H9 (cell line): ENCODE data around the gene COMMD4. TPM values are rescaled to one million over a fixed set of nuclear protein-coding genes. Genes with fewer than 3 reads are reported as not detected.

Experiments
- DNase-seq: peaks from one replicate; pipeline ENCODE4 v3.0.0-alpha.2; 2017
- H2AFZ ChIP-seq: one replicate; pipeline ENCODE4 v1.6.1; 2013; ENCODE audit warnings: mild to moderate bottlenecking, low read length, control low read depth, moderate library complexity
- H2AK5ac ChIP-seq: 2 replicates; pipeline ENCODE4 v1.6.1; 2013; ENCODE audit warnings: low read length, control low read depth, mixed read lengths; ENCODE audit not compliant: insufficient read length
- H2BK120ac ChIP-seq: one replicate; pipeline ENCODE4 v1.6.1; 2013; ENCODE audit warnings: low read depth, mild to moderate bottlenecking, low read length, control low read depth, inconsistent platforms; ENCODE audit not compliant: poor library complexity, severe bottlenecking
- H2BK12ac ChIP-seq: 2 replicates; pipeline ENCODE4 v1.6.1; 2013; ENCODE audit warnings: low read length, control low read depth, mixed read lengths, low read depth; ENCODE audit not compliant: insufficient read length
- H2BK15ac ChIP-seq: 2 replicates; pipeline ENCODE4 v1.6.1; 2013; ENCODE audit warnings: low read depth, low read length, control low read depth
- H2BK20ac ChIP-seq: one replicate; pipeline ENCODE4 v1.6.1; 2013; ENCODE audit warnings: low read depth, mild to moderate bottlenecking, low read length, control low read depth, inconsistent platforms; ENCODE audit not compliant: poor library complexity, severe bottlenecking
- H2BK5ac ChIP-seq: 2 replicates; pipeline ENCODE4 v1.6.1; 2013; ENCODE audit warnings: low read length, control low read depth, mixed read lengths; ENCODE audit not compliant: insufficient read length
- H3K14ac ChIP-seq: 2 replicates; pipeline ENCODE4 v1.6.1; 2013; ENCODE audit warnings: low read length, control low read depth; ENCODE audit not compliant: insufficient read depth
- H3K18ac ChIP-seq: 2 replicates; pipeline ENCODE4 v1.6.1; 2013; ENCODE audit warnings: low read depth, mild to moderate bottlenecking, mixed read lengths, low read length, control low read depth; ENCODE audit not compliant: insufficient read length
- H3K23ac ChIP-seq: 2 replicates; pipeline ENCODE4 v1.6.1; 2013; ENCODE audit warnings: low read length, control low read depth, mixed read lengths, low read depth; ENCODE audit not compliant: insufficient read length
- H3K23me2 ChIP-seq: 2 replicates; pipeline ENCODE4 v1.6.1; 2013; ENCODE audit warnings: low read depth, mild to moderate bottlenecking, mixed read lengths, low read length, control low read depth; ENCODE audit not compliant: insufficient read length, poor library complexity, severe bottlenecking
- H3K27ac ChIP-seq: 2 replicates; pipeline ENCODE4 v1.5.1; 2013; ENCODE audit warnings: low read length, control low read depth, mixed read lengths, low read depth; ENCODE audit not compliant: insufficient read length
- H3K27me3 ChIP-seq: 2 replicates; pipeline ENCODE4 v1.6.1; 2013; ENCODE audit warnings: low read length, control low read depth, inconsistent platforms; ENCODE audit not compliant: insufficient read depth
- H3K4ac ChIP-seq: 2 replicates; pipeline ENCODE4 v1.6.1; 2013; ENCODE audit warnings: low read depth, mild to moderate bottlenecking, control low read depth, inconsistent platforms, low read length, moderate library complexity
- H3K4me1 ChIP-seq: 2 replicates; pipeline ENCODE4 v1.6.1; 2013; ENCODE audit warnings: low read length, control low read depth, inconsistent platforms; ENCODE audit not compliant: insufficient read depth
- H3K4me2 ChIP-seq: 2 replicates; pipeline ENCODE4 v1.6.1; 2013; ENCODE audit warnings: low read length, control low read depth, mixed read lengths; ENCODE audit not compliant: insufficient read length, insufficient read depth
- H3K56ac ChIP-seq: 2 replicates; pipeline ENCODE4 v1.6.1; 2013; ENCODE audit warnings: low read depth, mild to moderate bottlenecking, mixed read lengths, low read length, control low read depth; ENCODE audit not compliant: insufficient read length
- H3K79me1 ChIP-seq: 2 replicates; pipeline ENCODE4 v1.6.1; 2013; ENCODE audit warnings: low read depth, mild to moderate bottlenecking, moderate library complexity, low read length, control low read depth, inconsistent platforms; ENCODE audit not compliant: insufficient read depth, poor library complexity, severe bottlenecking
- H3K79me2 ChIP-seq: 2 replicates; pipeline ENCODE4 v1.6.1; 2013; ENCODE audit warnings: low read length, control low read depth, inconsistent platforms; ENCODE audit not compliant: insufficient read depth
- H3K9ac ChIP-seq: 2 replicates; pipeline ENCODE4 v1.6.1; 2013; ENCODE audit warnings: low read length, control low read depth, mixed read lengths; ENCODE audit not compliant: insufficient read length; ENCODE audit errors: extremely low read depth
- H3K9me3 ChIP-seq: one replicate; pipeline ENCODE4 v1.6.1; 2013; ENCODE audit warnings: low read depth, low read length, inconsistent platforms; ENCODE audit not compliant: control insufficient read depth
- H3T11ph ChIP-seq: one replicate; pipeline ENCODE4 v1.6.1; 2013; ENCODE audit warnings: mild to moderate bottlenecking, low read length, control low read depth, inconsistent platforms
- H4K20me1 ChIP-seq: one replicate; pipeline ENCODE4 v1.6.1; 2013; ENCODE audit not compliant: control insufficient read depth, insufficient read length, insufficient read depth
- H4K5ac ChIP-seq: 2 replicates; pipeline ENCODE4 v1.6.1; 2013; ENCODE audit warnings: low read depth, mild to moderate bottlenecking, mixed read lengths, low read length, control low read depth; ENCODE audit not compliant: insufficient read length
- H4K8ac ChIP-seq: replicated peaks from 2 replicates; pipeline ENCODE4 v1.6.1; 2013; ENCODE audit warnings: low read length, control low read depth, mixed read lengths, low read depth; ENCODE audit not compliant: insufficient read length
- H4K91ac ChIP-seq: 2 replicates; pipeline ENCODE4 v1.6.1; 2013; ENCODE audit warnings: low read depth, mild to moderate bottlenecking, moderate library complexity, mixed read lengths, low read length, control low read depth; ENCODE audit not compliant: insufficient read length
- H3K27ac Mint-ChIP-seq, 3 experiments: 2 replicates in 2 of 3; 3 replicates in 1 of 3; pipeline ENCODE4 v1.8.0; 2020 to 2021; ENCODE audit warnings: mixed read lengths in 3 of 3, mild to moderate bottlenecking in 1 of 3, moderate library complexity in 1 of 3
- H3K27me3 Mint-ChIP-seq: 2 replicates; pipeline ENCODE4 v1.8.0; 2021; ENCODE audit warnings: low read depth, mild to moderate bottlenecking, moderate library complexity, mixed read lengths
- H3K36me3 Mint-ChIP-seq, 3 experiments: 2 replicates in 2 of 3; 3 replicates in 1 of 3; pipeline ENCODE4 v1.8.0; 2020 to 2021; ENCODE audit warnings: low read depth in 3 of 3, mixed read lengths in 3 of 3; ENCODE audit not compliant: insufficient read depth in 1 of 3
- H3K4me1 Mint-ChIP-seq, 2 experiments: 2 replicates each; pipeline ENCODE4 v1.8.0; 2020; ENCODE audit warnings: mixed read lengths in 2 of 2
- H3K4me3 Mint-ChIP-seq, 2 experiments: 2 replicates in 1 of 2; 3 replicates in 1 of 2; pipeline ENCODE4 v1.8.0; 2020 to 2021; ENCODE audit warnings: mild to moderate bottlenecking in 2 of 2, mixed read lengths in 2 of 2, moderate library complexity in 1 of 2
- H3K9me3 Mint-ChIP-seq, 2 experiments: 2 replicates in 1 of 2; 3 replicates in 1 of 2; pipeline ENCODE4 v1.8.0; 2020; ENCODE audit warnings: mild to moderate bottlenecking in 2 of 2, mixed read lengths in 2 of 2, moderate library complexity in 1 of 2
- WGBS: extraction: QIAGEN DNeasy Blood & Tissue Kit; methylation state at CpG from one replicate; pipeline ENCODE4 v1.1.7; 2013; ENCODE audit warnings: missing lambda C conversion rate, low lambda C conversion rate, mixed read lengths; ENCODE audit not compliant: insufficient read length; ENCODE audit errors: extremely low coverage; 5-methylcytosine and 5-hydroxymethylcytosine counted together
- total RNA-seq: library from RNA; stranded (reverse); gene quantifications from 2 replicates; pipeline ENCODE4 v1.2.1, GENCODE V29; 2021
- TF ChIP-seq, protein P1 (sequence below): fragments of 200-600 bp; sonication (generic); conservative IDR thresholded peaks from 3 replicates; pipeline ENCODE4 v1.8.0; 2021; ENCODE audit warnings: antibody characterized with exemption, mild to moderate bottlenecking

Gene COMMD4
- total RNA-seq, 1 experiment from 2014 or later = 146 TPM

DNA sequence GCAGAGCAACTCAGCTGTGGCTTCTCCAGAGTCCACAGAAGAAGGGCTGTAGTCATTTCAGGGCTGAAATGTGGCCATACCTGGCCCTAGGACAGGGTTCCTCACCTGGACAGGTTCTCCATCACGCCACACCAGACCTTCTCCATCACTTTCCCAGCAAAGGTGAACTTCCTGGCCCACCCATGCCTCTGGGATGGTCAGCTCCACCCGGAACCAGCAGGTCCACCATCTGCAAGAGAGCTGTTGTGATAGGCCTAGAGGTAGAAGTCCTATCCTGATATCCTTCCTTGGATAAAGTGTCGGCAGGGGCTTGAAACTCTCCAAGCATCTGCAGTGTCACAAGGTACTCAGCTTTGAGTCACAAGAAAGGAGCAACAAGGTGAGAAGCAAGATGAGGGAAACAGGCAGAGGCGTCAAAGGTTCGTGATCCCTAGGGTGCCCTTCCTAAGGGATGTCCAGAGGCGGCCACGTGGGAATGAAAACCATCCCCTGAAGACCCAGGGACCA is 31.6 kb downstream of the COMMD4 start:
- peaks cover 19 to 20% of the 10 kb centered on the region in 2 experiments for H3K4me1 Mint-ChIP-seq
- no peak overlapping the region for H2BK12ac ChIP-seq
- H2BK5ac ChIP-seq = no peak overlapping the region
- H4K20me1 ChIP-seq = no peaks in the 10 kb centered on the region
- H4K91ac ChIP-seq = no peak overlapping the region
- no peak overlapping the region for H3K27ac ChIP-seq
- no peaks in the 10 kb centered on the region for H3K79me1 ChIP-seq
- H4K8ac ChIP-seq = no peak overlapping the region
- H2BK15ac ChIP-seq = no peak overlapping the region
- H3K9ac ChIP-seq = no peak overlapping the region
- H3K14ac ChIP-seq = no peak overlapping the region
- no peak overlapping the region for H3K56ac ChIP-seq
- H3K36me3 Mint-ChIP-seq = peaks cover 19 to 48% (median 43%) of the 10 kb centered on the region in 3 experiments; a peak in 6 of 7 replicates
- no peak for DNase-seq
- H3K9me3 ChIP-seq = no peaks in the 10 kb centered on the region
- no peaks in the 10 kb centered on the region for H3K9me3 Mint-ChIP-seq
- no CpG with 5 or more reads among the region's 7 CpGs for WGBS
- H2BK120ac ChIP-seq = no peak overlapping the region
- H2AFZ ChIP-seq = no peak overlapping the region
- H3K4me3 Mint-ChIP-seq = peak overlapping the region; percentile 87 to 91
- H3K23ac ChIP-seq = no peak overlapping the region
- peaks cover 1% of the 10 kb centered on the region; the same call in 1 of the 2 replicates for H3K27me3 Mint-ChIP-seq
- no peaks in the 10 kb centered on the region for H3K27me3 ChIP-seq
- H2AK5ac ChIP-seq = no peak overlapping the region
- TF ChIP-seq, protein P1, sequence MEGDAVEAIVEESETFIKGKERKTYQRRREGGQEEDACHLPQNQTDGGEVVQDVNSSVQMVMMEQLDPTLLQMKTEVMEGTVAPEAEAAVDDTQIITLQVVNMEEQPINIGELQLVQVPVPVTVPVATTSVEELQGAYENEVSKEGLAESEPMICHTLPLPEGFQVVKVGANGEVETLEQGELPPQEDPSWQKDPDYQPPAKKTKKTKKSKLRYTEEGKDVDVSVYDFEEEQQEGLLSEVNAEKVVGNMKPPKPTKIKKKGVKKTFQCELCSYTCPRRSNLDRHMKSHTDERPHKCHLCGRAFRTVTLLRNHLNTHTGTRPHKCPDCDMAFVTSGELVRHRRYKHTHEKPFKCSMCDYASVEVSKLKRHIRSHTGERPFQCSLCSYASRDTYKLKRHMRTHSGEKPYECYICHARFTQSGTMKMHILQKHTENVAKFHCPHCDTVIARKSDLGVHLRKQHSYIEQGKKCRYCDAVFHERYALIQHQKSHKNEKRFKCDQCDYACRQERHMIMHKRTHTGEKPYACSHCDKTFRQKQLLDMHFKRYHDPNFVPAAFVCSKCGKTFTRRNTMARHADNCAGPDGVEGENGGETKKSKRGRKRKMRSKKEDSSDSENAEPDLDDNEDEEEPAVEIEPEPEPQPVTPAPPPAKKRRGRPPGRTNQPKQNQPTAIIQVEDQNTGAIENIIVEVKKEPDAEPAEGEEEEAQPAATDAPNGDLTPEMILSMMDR = no peak
- H3K4ac ChIP-seq = no peak overlapping the region
- H4K5ac ChIP-seq = no peak overlapping the region
- no peak overlapping the region for H3K27ac Mint-ChIP-seq
- no peaks in the 10 kb centered on the region; the same call in 1 of the 2 replicates for H3K4me1 ChIP-seq
- no peak overlapping the region for H3K18ac ChIP-seq
- H3K23me2 ChIP-seq = no peaks in the 10 kb centered on the region
- no peak overlapping the region for H2BK20ac ChIP-seq
- no peaks in the 10 kb centered on the region for H3K79me2 ChIP-seq
- H3K4me2 ChIP-seq = peak overlapping the region; percentile 21
- H3T11ph ChIP-seq = no peak overlapping the region
